Panc1 (cell line): Measurements from ENCODE around the gene SLC27A2. TPM values are rescaled to one million over a fixed set of nuclear protein-coding genes. Genes with fewer than 3 reads are reported as not detected.

Experiments used
- ATAC-seq: fragments of 200-7000 bp; cut with Tn5 transposase; 2 replicates; pipeline ENCODE4 v1.9.1; 2020; ENCODE audit warnings: mild to moderate bottlenecking, moderate library complexity
- BruUV-seq: library from RNA; stranded (reverse); fragments of 400-500 nt; replicated peaks from 2 replicates; lab custom pipeline; 2021; lab: Mats Ljungman, UMichigan
- CTCF ChIA-PET: fragments of 300-600 bp; sonication (Branson Sonifier 250); formaldehyde crosslinking; loops from one replicate; lab custom pipeline; 2022; ENCODE audit warnings: antibody characterized with exemption; lab: Charles Lee
- POLR2A ChIA-PET: fragments of 300-600 bp; sonication (Branson Sonifier 250); formaldehyde crosslinking; loops from one replicate; lab custom pipeline; 2022; ENCODE audit warnings: antibody characterized with exemption; lab: Charles Lee
- DNase-seq: peaks from one replicate; pipeline ENCODE4 v3.0.0-alpha.2; 2010; ENCODE audit warnings: low read depth, low spot score
- H3K27ac ChIP-seq: 2 replicates; pipeline ENCODE4 v1.5.1; 2011; ENCODE audit warnings: mild to moderate bottlenecking, low read length, inconsistent platforms
- H3K27me3 ChIP-seq: fragments of 200-500 bp; sonication (Bioruptor generic); 2 replicates; pipeline ENCODE4 v1.6.0; 2014; ENCODE audit warnings: low read length, inconsistent platforms; ENCODE audit not compliant: control insufficient read depth, insufficient read depth
- H3K36me3 ChIP-seq: fragments of 200-500 bp; sonication (Bioruptor generic); 2 replicates; pipeline ENCODE4 v1.5.1; 2014; ENCODE audit warnings: inconsistent platforms, mild to moderate bottlenecking, low read length, moderate library complexity; ENCODE audit not compliant: control insufficient read depth, insufficient read depth
- H3K4me1 ChIP-seq: 2 replicates; pipeline ENCODE4 v1.5.1; 2011; ENCODE audit warnings: inconsistent platforms, mild to moderate bottlenecking, low read length, moderate library complexity; ENCODE audit not compliant: control insufficient read depth, insufficient read depth
- H3K4me3 ChIP-seq, 2 experiments: 2 replicates each; pipeline ENCODE4 v1.5.1; 2011 to 2012; ENCODE audit warnings: low read depth in 2 of 2, low read length in 2 of 2, mild to moderate bottlenecking in 2 of 2, inconsistent platforms in 1 of 2, moderate library complexity in 1 of 2
- H3K9me3 ChIP-seq: fragments of 200-500 bp; sonication (Bioruptor generic); 2 replicates; pipeline ENCODE4 v1.5.1; 2014; ENCODE audit warnings: low read depth, mild to moderate bottlenecking, inconsistent platforms, low read length, moderate library complexity; ENCODE audit not compliant: control insufficient read depth, insufficient read depth
- CTCF ChIP-seq: fragments of 450-650 bp; IDR thresholded peaks from 2 replicates; pipeline ENCODE4 v1.5.1; 2017; ENCODE audit warnings: mild to moderate bottlenecking
- POLR2AphosphoS5 ChIP-seq: IDR thresholded peaks from 2 replicates; pipeline ENCODE4 v1.6.1; 2012; ENCODE audit warnings: mild to moderate bottlenecking, low read depth, low read length, moderate library complexity
- REST ChIP-seq, 2 experiments: IDR thresholded peaks; 2 replicates each; pipeline ENCODE4 v1.6.1; 2011 to 2012; ENCODE audit warnings: low read depth in 2 of 2, control low read depth in 1 of 2, low read length in 1 of 2, mild to moderate bottlenecking in 1 of 2, moderate library complexity in 1 of 2; ENCODE audit not compliant: insufficient read depth in 1 of 2
- SIN3A ChIP-seq: IDR thresholded peaks from 2 replicates; pipeline ENCODE4 v1.6.1; 2012; ENCODE audit warnings: low read depth, mild to moderate bottlenecking, low read length, moderate library complexity, borderline replicate concordance; ENCODE audit not compliant: insufficient read depth
- TCF7L2 ChIP-seq: IDR thresholded peaks from 2 replicates; pipeline ENCODE4 v1.6.1; 2011; ENCODE audit warnings: mild to moderate bottlenecking, low read depth, low read length, inconsistent platforms
- in situ Hi-C: cut with HindIII; loops from 2 replicates; pipeline ENCODE4 v1.10.0; 2016; ENCODE audit warnings: low sequenced_read_pairs, low pct_unique_long_range_greater_than_20kb
- intact Hi-C: fragments of 100-400 bp; cut with micrococcal nuclease; formaldehyde crosslinking; loops from one replicate; pipeline ENCODE4 v1.10.0; 2022; ENCODE audit not compliant: unreplicated experiment
- total RNA-seq: library from RNA; stranded (reverse); gene quantifications from one replicate; pipeline ENCODE4 v1.2.1, GENCODE V29; 2021; ENCODE audit not compliant: unreplicated experiment

Gene SLC27A2
- total RNA-seq, 1 experiment from 2014 or later: 0.18 TPM

DNA sequence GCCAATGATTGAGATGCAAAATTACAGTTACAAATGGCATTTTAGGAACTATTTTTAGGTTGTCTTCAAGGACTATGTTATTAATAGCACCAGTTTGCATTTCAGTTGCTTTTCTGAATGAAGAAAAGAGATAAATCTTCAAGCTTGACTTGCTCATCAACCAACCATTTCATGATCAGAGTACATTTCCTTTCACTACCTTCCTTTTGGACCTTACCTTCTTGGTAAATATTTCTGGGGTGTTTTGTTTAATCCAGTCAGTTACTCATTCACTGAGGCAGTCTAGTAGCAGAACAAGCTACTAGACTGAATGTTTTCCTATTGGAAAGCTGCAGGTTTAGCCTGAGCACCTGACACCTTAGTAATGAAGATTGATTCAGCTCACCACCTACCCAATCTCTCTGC is 8.2 kb downstream of the SLC27A2 start:
- intact Hi-C loops: no loop called here
- Histone ChIP-seq H3K9me3 (no peaks in the 10 kb centered on the region), H3K4me1 (no peaks in the 10 kb centered on the region), H3K36me3 (no peaks in the 10 kb centered on the region), H3K27ac (no peak overlapping the region), H3K4me3 (no peak overlapping the region), H3K27me3 (peaks cover 2% of the 10 kb centered on the region; the same call in 1 of the 2 replicates)
- no TSS peak for BruUV-seq
- POLR2A ChIA-PET: no interaction called here
- in situ Hi-C loops: no loop called here
- DNase-seq (no peak), ATAC-seq (no peak)
- CTCF ChIA-PET: no interaction called here
- TF ChIP-seq REST (IDR thresholded peaks at IDR 0.05; ENCODE audit: insufficient read depth in 1 of 2, low read depth in 2 of 2, low read length in 1 of 2): no peak
- TF ChIP-seq POLR2AphosphoS5: no peak
- TF ChIP-seq SIN3A: no peak
- TF ChIP-seq TCF7L2: no peak
- no peak for TF ChIP-seq CTCF

GRCh38 chr15:50190723-50191122 is 8.7 kb downstream of the SLC27A2 start:
- ATAC-seq (no peak), DNase-seq (no peak)
- in situ Hi-C loops: no loop called here
- Histone ChIP-seq H3K9me3 (no peaks in the 10 kb centered on the region), H3K4me1 (no peaks in the 10 kb centered on the region), H3K27me3 (peaks cover 2% of the 10 kb centered on the region; the same call in 1 of the 2 replicates), H3K27ac (no peak overlapping the region), H3K36me3 (no peaks in the 10 kb centered on the region), H3K4me3 (no peak overlapping the region)
- CTCF ChIA-PET: no interaction called here
- no TSS peak for BruUV-seq
- TF ChIP-seq REST (IDR thresholded peaks at IDR 0.05; ENCODE audit: insufficient read depth in 1 of 2, low read depth in 2 of 2, low read length in 1 of 2) (no peak), TCF7L2 (no peak)
- intact Hi-C loops: no loop called here
- POLR2A ChIA-PET: no interaction called here
